Activated CD8-positive, alpha-beta memory T cell treated with anti-CD3 and anti-CD28 coated beads, Interleukin-2, amount 10 ng/mL, durations not matched to agents 7 days and 5 days (primary cell): Measurements from ENCODE around the gene TMEM74B. TPM values are rescaled to one million over a fixed set of nuclear protein-coding genes. Genes with fewer than 3 reads are reported as not detected.
"Not testable (repeated sequence)": the region's sequence is repeated elsewhere in the genome, so short reads cannot be mapped to it uniquely, and the experiment has no call there.

Experiments used
- ATAC-seq: fragments of 150-1000 bp; cut with Tn5 transposase; one replicate; pipeline ENCODE4 v1.10.0; 2021; ENCODE audit warnings: moderate library complexity
- CTCF ChIA-PET: fragments of 350-600 bp; sonication (Branson Sonifier 250); formaldehyde crosslinking; loops from one replicate; lab custom pipeline; 2021; ENCODE audit warnings: antibody characterized with exemption; lab: Charles Lee
- DNase-seq: peaks from one replicate; pipeline ENCODE4 v3.0.0-alpha.2; 2020
- H3K27ac Mint-ChIP-seq: one replicate; pipeline ENCODE4 v1.8.0; 2021; ENCODE audit warnings: mild to moderate bottlenecking, mixed read lengths
- H3K27me3 Mint-ChIP-seq: one replicate; pipeline ENCODE4 v1.8.0; 2021; ENCODE audit warnings: mixed read lengths
- H3K36me3 Mint-ChIP-seq: one replicate; pipeline ENCODE4 v1.8.0; 2021; ENCODE audit warnings: mild to moderate bottlenecking, mixed read lengths
- H3K4me1 Mint-ChIP-seq: one replicate; pipeline ENCODE4 v1.8.0; 2021; ENCODE audit warnings: mixed read lengths
- H3K4me3 Mint-ChIP-seq: one replicate; pipeline ENCODE4 v1.8.0; 2021; ENCODE audit warnings: mild to moderate bottlenecking, moderate library complexity, mixed read lengths
- H3K9me3 Mint-ChIP-seq: one replicate; pipeline ENCODE4 v1.8.0; 2022; ENCODE audit warnings: low read depth, mixed read lengths
- total RNA-seq, 2 experiments: library from RNA; stranded (reverse); gene quantifications; one replicate each; pipeline ENCODE4 v1.2.3, GENCODE V29; 2021

Gene TMEM74B
- total RNA-seq, 2 experiments from 2014 or later = 0.45 to 0.55 TPM

GRCh38 chr20:1165941-1166340, 18.8 kb downstream of the TMEM74B start:
- ATAC-seq (no peak), DNase-seq (peak; percentile 14)

GRCh38 chr20:1165521-1165920, 19.3 kb downstream of the TMEM74B start:
- CTCF ChIA-PET = no interaction called here
- DNase-seq = peak; percentile 18
- Mint-ChIP-seq H3K9me3 (no peaks in the 10 kb centered on the region), H3K27me3 (no peaks in the 10 kb centered on the region), H3K36me3 (peaks cover 48% of the 10 kb centered on the region), H3K4me1 (peaks cover 7% of the 10 kb centered on the region), H3K27ac (no peak overlapping the region), H3K4me3 (no peak overlapping the region)
- ATAC-seq = no peak

More at GRCh38 chr20:1165941-1166340, 18.8 kb downstream of the TMEM74B start:
- CTCF ChIA-PET = no interaction called here
- no peak overlapping the region for H3K27ac Mint-ChIP-seq
- no peak overlapping the region for H3K4me3 Mint-ChIP-seq
- peaks cover 48% of the 10 kb centered on the region for H3K36me3 Mint-ChIP-seq
- no peaks in the 10 kb centered on the region for H3K9me3 Mint-ChIP-seq
- peaks cover 7% of the 10 kb centered on the region for H3K4me1 Mint-ChIP-seq
- no peaks in the 10 kb centered on the region for H3K27me3 Mint-ChIP-seq

GRCh38 chr20:1164871-1165270, 19.9 kb downstream of the TMEM74B start:
- no peaks in the 10 kb centered on the region for H3K9me3 Mint-ChIP-seq
- peaks cover 7% of the 10 kb centered on the region for H3K4me1 Mint-ChIP-seq
- CTCF ChIA-PET = no interaction called here
- H3K4me3 Mint-ChIP-seq = no peak overlapping the region
- DNase-seq (peak; percentile 33), ATAC-seq (no peak)
- H3K36me3 Mint-ChIP-seq = peaks cover 47% of the 10 kb centered on the region
- H3K27ac Mint-ChIP-seq = no peak overlapping the region
- no peaks in the 10 kb centered on the region for H3K27me3 Mint-ChIP-seq

GRCh38 chr20:1163653-1164052, 21.1 kb downstream of the TMEM74B start:
- no peak overlapping the region for H3K27ac Mint-ChIP-seq
- H3K9me3 Mint-ChIP-seq = no peaks in the 10 kb centered on the region
- H3K4me3 Mint-ChIP-seq = no peak overlapping the region
- CTCF ChIA-PET = interaction anchor here (1.5 kb wide), 1 partner anchor 49 kb away, joined by 4 read pairs; no protein-coding TSS in a partner anchor
- peaks cover 44% of the 10 kb centered on the region for H3K36me3 Mint-ChIP-seq
- H3K4me1 Mint-ChIP-seq = peaks cover 7% of the 10 kb centered on the region
- ATAC-seq (no peak), DNase-seq (peak; percentile 9)
- no peaks in the 10 kb centered on the region for H3K27me3 Mint-ChIP-seq

GRCh38 chr20:1163105-1163504, 21.7 kb downstream of the TMEM74B start:
- Mint-ChIP-seq H3K4me1 (peaks cover 7% of the 10 kb centered on the region), H3K27me3 (no peaks in the 10 kb centered on the region), H3K4me3 (no peak overlapping the region), H3K27ac (peak overlapping the region; percentile 43), H3K36me3 (peaks cover 39% of the 10 kb centered on the region), H3K9me3 (no peaks in the 10 kb centered on the region)
- ATAC-seq (no peak), DNase-seq (peak; percentile 37)
- CTCF ChIA-PET = interaction anchor here (1.5 kb wide), 1 partner anchor 50 kb away, joined by 4 read pairs; no protein-coding TSS in a partner anchor

GRCh38 chr20:1160991-1161390, 23.8 kb downstream of the TMEM74B start:
- H3K4me1 Mint-ChIP-seq = peaks cover 7% of the 10 kb centered on the region
- ATAC-seq (no peak), DNase-seq (peak; percentile 21)
- no peak overlapping the region for H3K27ac Mint-ChIP-seq
- H3K36me3 Mint-ChIP-seq = peaks cover 30% of the 10 kb centered on the region
- CTCF ChIA-PET = no interaction called here
- H3K27me3 Mint-ChIP-seq = no peaks in the 10 kb centered on the region
- no peak overlapping the region for H3K4me3 Mint-ChIP-seq
- no peaks in the 10 kb centered on the region for H3K9me3 Mint-ChIP-seq

GRCh38 chr20:1160496-1160895, 24.3 kb downstream of the TMEM74B start:
- Mint-ChIP-seq H3K36me3 (peaks cover 32% of the 10 kb centered on the region), H3K4me1 (peaks cover 7% of the 10 kb centered on the region), H3K27ac (no peak overlapping the region), H3K4me3 (no peak overlapping the region), H3K27me3 (no peaks in the 10 kb centered on the region), H3K9me3 (no peaks in the 10 kb centered on the region)
- no peak for DNase-seq
- CTCF ChIA-PET = no interaction called here
- ATAC-seq = no peak

GRCh38 chr20:1155342-1155741, 29.4 kb downstream of the TMEM74B start:
- CTCF ChIA-PET = no interaction called here
- H3K27me3 Mint-ChIP-seq = no peaks in the 10 kb centered on the region
- no peak overlapping the region for H3K4me3 Mint-ChIP-seq
- peaks cover 11% of the 10 kb centered on the region for H3K4me1 Mint-ChIP-seq
- DNase-seq (peak; percentile 27), ATAC-seq (no peak)
- no peaks in the 10 kb centered on the region for H3K9me3 Mint-ChIP-seq
- no peak overlapping the region for H3K27ac Mint-ChIP-seq
- H3K36me3 Mint-ChIP-seq = peaks cover 56% of the 10 kb centered on the region

GRCh38 chr20:1154691-1155090, 30.1 kb downstream of the TMEM74B start:
- no peaks in the 10 kb centered on the region for H3K27me3 Mint-ChIP-seq
- H3K4me3 Mint-ChIP-seq = no peak overlapping the region
- ATAC-seq = no peak
- H3K9me3 Mint-ChIP-seq = no peaks in the 10 kb centered on the region
- H3K36me3 Mint-ChIP-seq = peaks cover 55% of the 10 kb centered on the region
- peaks cover 16% of the 10 kb centered on the region for H3K4me1 Mint-ChIP-seq
- no peak for DNase-seq
- CTCF ChIA-PET = interaction anchor here (0.9 kb wide), 1 partner anchor 59 kb away, joined by 3 read pairs; no protein-coding TSS in a partner anchor
- no peak overlapping the region for H3K27ac Mint-ChIP-seq

- DNase-seq = no peak
- Mint-ChIP-seq H3K9me3 (no peaks in the 10 kb centered on the region), H3K27ac (no peak overlapping the region), H3K27me3 (no peaks in the 10 kb centered on the region), H3K36me3 (peaks cover 60% of the 10 kb centered on the region), H3K4me1 (peaks cover 18% of the 10 kb centered on the region), H3K4me3 (no peak overlapping the region)
- no peak for ATAC-seq
- CTCF ChIA-PET = interaction anchor here (0.9 kb wide), 1 partner anchor 59 kb away, joined by 3 read pairs; no protein-coding TSS in a partner anchor
Measured at GRCh38 chr20:1154226-1154625, 30.6 kb downstream of the TMEM74B start.

- Mint-ChIP-seq H3K27ac (no peak overlapping the region), H3K4me1 (peaks cover 19% of the 10 kb centered on the region), H3K27me3 (no peaks in the 10 kb centered on the region), H3K4me3 (no peak overlapping the region), H3K9me3 (no peaks in the 10 kb centered on the region), H3K36me3 (peaks cover 71% of the 10 kb centered on the region)
- ATAC-seq = no peak
- DNase-seq = no peak
- CTCF ChIA-PET = interaction anchor here (1.2 to 2.3 kb wide), 2 partner anchors 26 to 35 kb away, joined by 3 to 5 read pairs; no protein-coding TSS in a partner anchor
Measured at GRCh38 chr20:1150968-1151367, 33.8 kb downstream of the TMEM74B start.

GRCh38 chr20:1150218-1150617, 34.6 kb downstream of the TMEM74B start:
- peak; percentile 66 for DNase-seq
- Mint-ChIP-seq H3K4me1 (peaks cover 19% of the 10 kb centered on the region), H3K9me3 (no peaks in the 10 kb centered on the region), H3K36me3 (peaks cover 67% of the 10 kb centered on the region), H3K27ac (no peak overlapping the region), H3K4me3 (no peak overlapping the region), H3K27me3 (no peaks in the 10 kb centered on the region)
- peak; percentile 91 for ATAC-seq
- CTCF ChIA-PET = interaction anchor here (2.3 kb wide), 1 partner anchor 35 kb away, joined by 5 read pairs; no protein-coding TSS in a partner anchor

- ATAC-seq = peak; percentile 28
Measured at GRCh38 chr20:1149812-1150211, 35.0 kb downstream of the TMEM74B start.

GRCh38 chr20:1146957-1147356, 37.8 kb downstream of the TMEM74B start:
- ATAC-seq = no peak
- H3K27me3 Mint-ChIP-seq = no peaks in the 10 kb centered on the region
- no peak overlapping the region for H3K27ac Mint-ChIP-seq
- peaks cover 57% of the 10 kb centered on the region for H3K36me3 Mint-ChIP-seq
- DNase-seq = peak; percentile 18
- CTCF ChIA-PET = no interaction called here
- H3K9me3 Mint-ChIP-seq = no peaks in the 10 kb centered on the region
- H3K4me1 Mint-ChIP-seq = peaks cover 19% of the 10 kb centered on the region
- no peak overlapping the region for H3K4me3 Mint-ChIP-seq

More at GRCh38 chr20:1149812-1150211, 35.0 kb downstream of the TMEM74B start:
- CTCF ChIA-PET = interaction anchor here (2.3 kb wide), 1 partner anchor 36 kb away, joined by 5 read pairs; no protein-coding TSS in a partner anchor
- peaks cover 63% of the 10 kb centered on the region for H3K36me3 Mint-ChIP-seq
- not testable (repeated sequence) for H3K27me3 Mint-ChIP-seq, H3K4me3 Mint-ChIP-seq, H3K9me3 Mint-ChIP-seq
- peak overlapping the region; percentile 15 for H3K27ac Mint-ChIP-seq
- H3K4me1 Mint-ChIP-seq = peaks cover 19% of the 10 kb centered on the region
- DNase-seq = peak; percentile 44
